A549 (cell line): ENCODE results near the gene SPINDOC.

Source experiments
- BHLHE40 ChIP-seq: IDR thresholded peaks from 2 replicates; pipeline ENCODE4 v1.6.1; 2012; ENCODE audit warnings: low read depth, low read length, inconsistent platforms
- CHD2 ChIP-seq: fragments of 150-350 bp; IDR thresholded peaks from 2 replicates; pipeline ENCODE4 v1.6.1; 2014; ENCODE audit warnings: low read length; ENCODE audit not compliant: partially characterized antibody
- CTCF ChIP-seq: fragments of >200 bp; sonication (Bioruptor Twin); formaldehyde crosslinking; IDR thresholded peaks from 3 replicates; pipeline ENCODE4 v1.5.1; 2016
- EHMT2 ChIP-seq: fragments of 200-600 bp; sonication (generic); IDR thresholded peaks from 2 replicates; pipeline ENCODE4 v1.6.1; 2016; ENCODE audit warnings: antibody characterized with exemption, low read depth, mild to moderate bottlenecking, moderate library complexity
- EP300 ChIP-seq, 2 experiments: fragments of >200 bp; sonication (Bioruptor Twin); formaldehyde crosslinking; IDR thresholded peaks; 2 replicates in 1 of 2; 3 replicates in 1 of 2; pipeline ENCODE4 v1.6.1; 2016 to 2017
- HOXA7 ChIP-seq: fragments of 250-450 bp; sonication (Bioruptor Pico); IDR thresholded peaks from 2 replicates; pipeline ENCODE4 v1.5.0; 2020; ENCODE audit warnings: mild to moderate bottlenecking, moderate library complexity
- MAZ ChIP-seq: fragments of 150-350 bp; IDR thresholded peaks from 2 replicates; pipeline ENCODE4 v1.6.1; 2014; ENCODE audit warnings: antibody characterized with exemption, low read depth, low read length, borderline replicate concordance
- MYC ChIP-seq: IDR thresholded peaks from 2 replicates; pipeline ENCODE4 v1.6.1; 2012; ENCODE audit warnings: mild to moderate bottlenecking, inconsistent platforms, low read length, improper control_type of control experiment, borderline replicate concordance
- PHF8 ChIP-seq: fragments of 200-600 bp; sonication (generic); IDR thresholded peaks from 2 replicates; pipeline ENCODE4 v1.6.1; 2016; ENCODE audit warnings: low read depth, mild to moderate bottlenecking, antibody characterized with exemption, moderate library complexity, borderline replicate concordance
- POLR2A ChIP-seq: IDR thresholded peaks from 2 replicates; pipeline ENCODE4 v1.6.1; 2012; ENCODE audit warnings: mild to moderate bottlenecking, low read length
- RAD21 ChIP-seq, 2 experiments: fragments of >200 bp in 1 of 2; sonication (Bioruptor Twin) in 1 of 2; formaldehyde crosslinking in 1 of 2; IDR thresholded peaks in 1 of 2; conservative IDR thresholded peaks in 1 of 2; 2 replicates in 1 of 2; 3 replicates in 1 of 2; pipeline ENCODE4 v1.6.1; 2012 to 2018; ENCODE audit warnings: inconsistent platforms in 1 of 2
- RARB ChIP-seq: fragments of 250-450 bp; sonication (Bioruptor Pico); IDR thresholded peaks from 2 replicates; pipeline ENCODE4 v1.8.0; 2021; ENCODE audit warnings: mild to moderate bottlenecking, moderate library complexity
- REST ChIP-seq: fragments of 200-600 bp; sonication (generic); IDR thresholded peaks from 2 replicates; pipeline ENCODE4 v1.6.1; 2016; ENCODE audit warnings: antibody characterized with exemption, mild to moderate bottlenecking, moderate library complexity

- TF ChIP-seq RAD21 (conservative IDR thresholded peaks at IDR 0.05 in 1 of 2, IDR thresholded peaks at IDR 0.05 in 1 of 2) (no peak), POLR2A (no peak), BHLHE40 (no peak), CTCF (no peak), CHD2 (no peak), REST (no peak), MAZ (no peak), HOXA7 (CRISPR knock-in tag) (no peak), PHF8 (no peak), EP300 (IDR thresholded peaks at IDR 0.05) (peak in 1 of 2 experiments; percentile 36; a peak in 1 of 5 replicates), MYC (no peak), RARB (no peak), EHMT2 (no peak)
These were observed 45.6 kb downstream of the SPINDOC start for GRCh38 chr11:63858628-63859550.
